T1000 (cell line): Measurements from ENCODE around the gene SEMA6B.

Experiments
- DNase-seq: peaks from one replicate; lab custom pipeline; 2025; ENCODE audit warnings: mixed read lengths; lab: John Stamatoyannopoulos, UW

Gene SEMA6B

GRCh38 chr19:4525563-4526002 is 33.9 kb downstream of the SEMA6B start:
- no peak for DNase-seq

GRCh38 chr19:4524808-4525562 is 34.5 kb downstream of the SEMA6B start:
- DNase-seq: peak; percentile 42

GRCh38 chr19:4523306-4524110 is 36.0 kb downstream of the SEMA6B start:
- no peak for DNase-seq

- no peak for DNase-seq
Measured at GRCh38 chr19:4522291-4523002, 37.0 kb downstream of the SEMA6B start.

GRCh38 chr19:4521888-4522242 is 37.6 kb downstream of the SEMA6B start:
- no peak for DNase-seq

- DNase-seq: no peak
Measured at GRCh38 chr19:4521170-4521887, 38.2 kb downstream of the SEMA6B start.

- DNase-seq: no peak
Measured at GRCh38 chr19:4519521-4520277, 39.8 kb downstream of the SEMA6B start.

- no peak for DNase-seq
Measured at GRCh38 chr19:4519172-4519496, 40.4 kb downstream of the SEMA6B start.

GRCh38 chr19:4518345-4519171 is 40.9 kb downstream of the SEMA6B start, which contains the start of gene PLIN4:
Gene PLIN4 (minus strand): TSS chr19:4518486. CDS start chr19:4518272, 214 bp downstream.
- DNase-seq: no peak

GRCh38 chr19:4517451-4518057 is 41.9 kb downstream of the SEMA6B start:
- DNase-seq: no peak

- DNase-seq: no peak
Measured at GRCh38 chr19:4516939-4517300, 42.6 kb downstream of the SEMA6B start.

- DNase-seq: no peak
Measured at GRCh38 chr19:4516199-4516938, 43.1 kb downstream of the SEMA6B start.

GRCh38 chr19:4515732-4516131 is 43.8 kb downstream of the SEMA6B start:
- no peak for DNase-seq

GRCh38 chr19:4513248-4513647 is 46.2 kb downstream of the SEMA6B start:
- DNase-seq: no peak

- no peak for DNase-seq
Measured at GRCh38 chr19:4512070-4512469, 47.4 kb downstream of the SEMA6B start.

- no peak for DNase-seq
Measured at GRCh38 chr19:4511300-4512054, 48.0 kb downstream of the SEMA6B start.

- DNase-seq: no peak
Measured at GRCh38 chr19:4510435-4511255, 48.8 kb downstream of the SEMA6B start.

GRCh38 chr19:4508698-4509097 is 50.8 kb downstream of the SEMA6B start:
- no peak for DNase-seq
